Measurements from ENCODE around the gene SNX14. TPM values are rescaled to one million over a fixed set of nuclear protein-coding genes. Genes with fewer than 3 reads are reported as not detected.
"Not testable (repeated sequence)": the region's sequence is repeated elsewhere in the genome, so short reads cannot be mapped to it uniquely, and the experiment has no call there.

The SNX14 gene
- total RNA-seq, 1 donor from 2014 or later: 62.4 TPM

DNA sequence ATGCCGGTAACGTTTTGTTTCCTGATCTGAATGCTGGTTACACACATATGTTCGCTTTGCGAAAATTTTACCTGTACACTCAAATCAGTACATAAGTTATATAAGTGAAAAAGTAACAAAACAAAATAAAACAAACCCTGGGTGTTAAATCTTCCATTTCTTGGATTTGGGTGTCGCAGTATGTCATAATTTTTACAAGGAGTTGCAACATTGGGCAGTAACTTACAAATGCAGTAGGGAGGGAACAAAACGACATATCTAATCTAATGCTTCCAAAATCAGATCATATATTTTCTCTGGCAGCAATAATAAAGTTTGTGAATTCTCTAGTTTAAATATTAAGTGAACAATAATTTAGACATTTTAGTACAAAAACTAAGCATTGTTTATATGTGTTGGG is 25.2 kb downstream of the SNX14 start:
- H3K27ac Mint-ChIP-seq: no peak overlapping the region
- no peaks in the 10 kb centered on the region for H3K27me3 Mint-ChIP-seq
- TF ChIP-seq, protein P1, sequence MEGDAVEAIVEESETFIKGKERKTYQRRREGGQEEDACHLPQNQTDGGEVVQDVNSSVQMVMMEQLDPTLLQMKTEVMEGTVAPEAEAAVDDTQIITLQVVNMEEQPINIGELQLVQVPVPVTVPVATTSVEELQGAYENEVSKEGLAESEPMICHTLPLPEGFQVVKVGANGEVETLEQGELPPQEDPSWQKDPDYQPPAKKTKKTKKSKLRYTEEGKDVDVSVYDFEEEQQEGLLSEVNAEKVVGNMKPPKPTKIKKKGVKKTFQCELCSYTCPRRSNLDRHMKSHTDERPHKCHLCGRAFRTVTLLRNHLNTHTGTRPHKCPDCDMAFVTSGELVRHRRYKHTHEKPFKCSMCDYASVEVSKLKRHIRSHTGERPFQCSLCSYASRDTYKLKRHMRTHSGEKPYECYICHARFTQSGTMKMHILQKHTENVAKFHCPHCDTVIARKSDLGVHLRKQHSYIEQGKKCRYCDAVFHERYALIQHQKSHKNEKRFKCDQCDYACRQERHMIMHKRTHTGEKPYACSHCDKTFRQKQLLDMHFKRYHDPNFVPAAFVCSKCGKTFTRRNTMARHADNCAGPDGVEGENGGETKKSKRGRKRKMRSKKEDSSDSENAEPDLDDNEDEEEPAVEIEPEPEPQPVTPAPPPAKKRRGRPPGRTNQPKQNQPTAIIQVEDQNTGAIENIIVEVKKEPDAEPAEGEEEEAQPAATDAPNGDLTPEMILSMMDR (conservative IDR thresholded peaks at IDR 0.05): no peak
- no peak for DNase-seq (ENCODE audit: extremely low spot score, unreplicated experiment)
- no peak overlapping the region for H3K4me3 Mint-ChIP-seq
- no peaks in the 10 kb centered on the region for H3K9me3 Mint-ChIP-seq
- peaks cover 17% of the 10 kb centered on the region for H3K36me3 Mint-ChIP-seq
- H3K4me1 Mint-ChIP-seq (ENCODE audit: unreplicated experiment): no peaks in the 10 kb centered on the region

- Mint-ChIP-seq H3K4me1 (ENCODE audit: unreplicated experiment) (no peaks in the 10 kb centered on the region), H3K27ac (no peak overlapping the region), H3K36me3 (peaks cover 10% of the 10 kb centered on the region), H3K9me3 (no peaks in the 10 kb centered on the region), H3K27me3 (no peaks in the 10 kb centered on the region), H3K4me3 (no peak overlapping the region)
- TF ChIP-seq, protein P1 (conservative IDR thresholded peaks at IDR 0.05): no peak
- DNase-seq (ENCODE audit: extremely low spot score, unreplicated experiment): no peak
These were observed 27.9 kb downstream of the SNX14 start for GRCh38 chr6:85565736-85566135.

GRCh38 chr6:85564223-85564622 is 29.4 kb downstream of the SNX14 start:
- H3K27me3 Mint-ChIP-seq; H3K9me3 Mint-ChIP-seq; DNase-seq (ENCODE audit: extremely low spot score, unreplicated experiment); H3K27ac Mint-ChIP-seq; H3K4me1 Mint-ChIP-seq (ENCODE audit: unreplicated experiment); H3K4me3 Mint-ChIP-seq: not testable (repeated sequence)
- H3K36me3 Mint-ChIP-seq: peaks cover 10% of the 10 kb centered on the region

GRCh38 chr6:85561750-85562357 is 31.8 kb downstream of the SNX14 start:
- H3K9me3 Mint-ChIP-seq: no peaks in the 10 kb centered on the region
- no peaks in the 10 kb centered on the region for H3K27me3 Mint-ChIP-seq
- H3K4me3 Mint-ChIP-seq: no peak overlapping the region
- H3K4me1 Mint-ChIP-seq (ENCODE audit: unreplicated experiment): no peaks in the 10 kb centered on the region
- no peak for DNase-seq (ENCODE audit: extremely low spot score, unreplicated experiment)
- no peak overlapping the region for H3K27ac Mint-ChIP-seq
- TF ChIP-seq, protein P1 (conservative IDR thresholded peaks at IDR 0.05): no peak
- peaks cover 10% of the 10 kb centered on the region for H3K36me3 Mint-ChIP-seq

DNA sequence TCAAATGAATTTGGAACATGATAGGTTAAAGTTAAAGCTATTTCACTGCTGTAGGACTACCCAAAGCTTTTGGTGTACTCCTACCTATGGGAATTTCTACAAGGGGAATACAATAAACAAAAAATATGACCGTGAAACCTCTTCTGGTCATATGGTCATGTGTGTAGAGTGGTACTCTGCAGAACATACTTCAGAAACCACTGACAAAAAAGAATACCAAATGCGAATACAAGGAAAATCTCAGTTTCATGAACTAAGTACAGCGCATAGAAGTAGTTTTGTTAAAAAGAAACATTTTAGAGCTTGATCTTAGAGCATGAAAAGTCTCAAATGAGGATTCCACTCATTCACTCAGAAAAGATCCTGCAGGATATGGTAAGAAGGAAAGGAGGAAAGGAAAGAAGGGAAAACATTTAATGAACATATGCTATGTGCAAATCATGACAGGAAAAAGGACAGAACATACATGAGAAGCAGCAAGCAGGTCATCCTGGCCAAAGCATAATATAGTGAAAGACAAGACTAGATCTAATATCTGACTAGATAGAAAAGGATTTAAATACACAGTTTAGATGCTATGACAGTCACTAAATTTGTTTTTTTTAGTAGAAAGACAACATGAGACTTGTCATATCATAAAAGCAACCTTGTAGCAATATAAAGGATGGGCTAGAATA is 36.5 kb downstream of the SNX14 start:
- Mint-ChIP-seq H3K27me3 (no peaks in the 10 kb centered on the region), H3K9me3 (no peaks in the 10 kb centered on the region), H3K27ac (no peak overlapping the region), H3K4me1 (ENCODE audit: unreplicated experiment) (no peaks in the 10 kb centered on the region), H3K4me3 (no peak overlapping the region), H3K36me3 (peaks cover 13% of the 10 kb centered on the region)
- no peak for DNase-seq (ENCODE audit: extremely low spot score, unreplicated experiment)
- TF ChIP-seq, protein P1 (conservative IDR thresholded peaks at IDR 0.05): no peak

DNA sequence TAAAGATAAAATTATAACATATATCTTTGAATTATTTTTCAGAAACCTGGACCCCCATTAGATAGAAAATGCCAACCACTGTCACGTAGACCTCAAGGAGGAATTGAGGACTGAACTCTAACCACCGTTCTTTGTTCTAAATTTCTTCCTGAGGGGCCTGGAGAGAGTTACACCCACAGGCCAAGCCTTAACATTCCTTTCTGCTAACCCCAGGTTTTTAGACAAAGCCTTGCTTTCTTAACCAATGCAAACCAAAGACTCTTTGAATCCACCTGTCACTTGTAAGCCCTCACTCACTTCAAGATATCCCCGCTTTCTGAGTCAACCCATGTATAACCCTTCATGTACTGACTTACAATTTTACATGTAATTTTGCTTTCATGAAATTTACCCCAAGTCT is 41.0 kb downstream of the SNX14 start:
- DNase-seq (ENCODE audit: extremely low spot score, unreplicated experiment): no peak
- Mint-ChIP-seq H3K27me3 (no peaks in the 10 kb centered on the region), H3K9me3 (peaks cover 7% of the 10 kb centered on the region), H3K36me3 (peaks cover 23% of the 10 kb centered on the region), H3K27ac (peak overlapping the region; percentile 38), H3K4me3 (no peak overlapping the region), H3K4me1 (ENCODE audit: unreplicated experiment) (no peaks in the 10 kb centered on the region)
- TF ChIP-seq, protein P1 (conservative IDR thresholded peaks at IDR 0.05): no peak
